GOT3 (cell line): Measurements from ENCODE around the gene KCNN4.
"Not testable (repeated sequence)": the region's sequence is repeated elsewhere in the genome, so short reads cannot be mapped to it uniquely, and the experiment has no call there.

Experiments
- DNase-seq: peaks from one replicate; lab custom pipeline; 2025; ENCODE audit warnings: mixed read lengths; lab: John Stamatoyannopoulos, UW

The KCNN4 gene

GRCh38 chr19:43780706-43781525 is at the start of gene KCNN4:
TSS of gene KCNN4 (minus strand) at chr19:43780973. CDS start at chr19:43780861, 112 bp downstream.
- no peak for DNase-seq

GRCh38 chr19:43826787-43827754 is 46.3 kb upstream of the KCNN4 start, which contains the start of gene ZNF283:
TSS of gene ZNF283 (plus strand) at chr19:43827321. CDS start at chr19:43833505, 6,184 bp downstream.
- DNase-seq, result peak; percentile 11

- not testable (repeated sequence) for DNase-seq
Measured at GRCh38 chr19:43824572-43824971, 43.8 kb upstream of the KCNN4 start.

- not testable (repeated sequence) for DNase-seq
Measured at GRCh38 chr19:43823856-43824255, 43.1 kb upstream of the KCNN4 start.

GRCh38 chr19:43820884-43821215 is 40.1 kb upstream of the KCNN4 start:
- DNase-seq, result no peak

GRCh38 chr19:43820098-43820883 is 39.5 kb upstream of the KCNN4 start:
- no peak for DNase-seq

GRCh38 chr19:43818500-43818899 is 37.7 kb upstream of the KCNN4 start:
- no peak for DNase-seq

- not testable (repeated sequence) for DNase-seq
Measured at GRCh38 chr19:43817454-43817853, 36.7 kb upstream of the KCNN4 start.

- DNase-seq, result no peak
Measured at GRCh38 chr19:43814663-43815352, 34.0 kb upstream of the KCNN4 start.

- no peak for DNase-seq
Measured at GRCh38 chr19:43812688-43813087, 31.9 kb upstream of the KCNN4 start.

- DNase-seq, result no peak
Measured at GRCh38 chr19:43812259-43812658, 31.5 kb upstream of the KCNN4 start.

GRCh38 chr19:43811837-43812236 is 31.1 kb upstream of the KCNN4 start:
- no peak for DNase-seq

GRCh38 chr19:43809762-43810696 is 29.3 kb upstream of the KCNN4 start:
- DNase-seq, result no peak

GRCh38 chr19:43807651-43808050 is 26.9 kb upstream of the KCNN4 start:
- DNase-seq, result no peak

GRCh38 chr19:43806848-43807247 is 26.1 kb upstream of the KCNN4 start:
- DNase-seq, result no peak

GRCh38 chr19:43806401-43806800 is 25.6 kb upstream of the KCNN4 start:
- not testable (repeated sequence) for DNase-seq

GRCh38 chr19:43804432-43804831 is 23.7 kb upstream of the KCNN4 start:
- DNase-seq, result no peak

GRCh38 chr19:43802216-43802951 is 21.6 kb upstream of the KCNN4 start, which contains the start of gene LYPD5:
TSS of gene LYPD5 (minus strand) at chr19:43802447. CDS start at chr19:43802380, 67 bp downstream.
- DNase-seq, result no peak

GRCh38 chr19:43799502-43800142 is 18.8 kb upstream of the KCNN4 start:
- no peak for DNase-seq
